Astrocyte (in vitro differentiated cells and primary cell): ENCODE results near the gene RAP1B.

ENCODE experiments used
- EZH2 ChIP-seq: IDR thresholded peaks from 2 replicates; pipeline ENCODE4 v1.6.1; 2012; ENCODE audit warnings: mild to moderate bottlenecking, low read length, inconsistent platforms; ENCODE audit not compliant: insufficient read depth
- TF ChIP-seq, protein P1 (sequence below): IDR thresholded peaks from 2 replicates; pipeline ENCODE4 v1.5.1; 2011; ENCODE audit warnings: low read depth, mild to moderate bottlenecking, inconsistent platforms, low read length, moderate library complexity; ENCODE audit not compliant: insufficient read depth

DNA sequence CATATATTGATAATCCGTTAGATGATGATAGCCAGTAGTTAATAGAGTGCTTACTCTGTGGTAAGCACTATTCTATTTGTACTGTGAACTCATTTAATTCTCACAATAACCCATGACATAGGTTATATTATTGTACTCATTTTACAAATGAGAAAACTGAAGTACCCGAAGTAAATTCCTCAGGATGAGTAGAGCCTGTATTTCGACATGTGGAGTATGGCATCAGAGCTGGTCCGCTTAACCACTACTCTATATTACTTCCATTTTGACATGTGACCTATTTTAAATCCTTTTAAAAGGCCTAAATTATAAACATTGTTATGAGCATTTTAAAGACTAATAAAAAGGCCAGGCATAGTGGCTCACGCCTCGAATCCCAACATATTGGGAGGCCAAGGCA is 8.0 kb upstream of the RAP1B start:
- TF ChIP-seq, protein P1, sequence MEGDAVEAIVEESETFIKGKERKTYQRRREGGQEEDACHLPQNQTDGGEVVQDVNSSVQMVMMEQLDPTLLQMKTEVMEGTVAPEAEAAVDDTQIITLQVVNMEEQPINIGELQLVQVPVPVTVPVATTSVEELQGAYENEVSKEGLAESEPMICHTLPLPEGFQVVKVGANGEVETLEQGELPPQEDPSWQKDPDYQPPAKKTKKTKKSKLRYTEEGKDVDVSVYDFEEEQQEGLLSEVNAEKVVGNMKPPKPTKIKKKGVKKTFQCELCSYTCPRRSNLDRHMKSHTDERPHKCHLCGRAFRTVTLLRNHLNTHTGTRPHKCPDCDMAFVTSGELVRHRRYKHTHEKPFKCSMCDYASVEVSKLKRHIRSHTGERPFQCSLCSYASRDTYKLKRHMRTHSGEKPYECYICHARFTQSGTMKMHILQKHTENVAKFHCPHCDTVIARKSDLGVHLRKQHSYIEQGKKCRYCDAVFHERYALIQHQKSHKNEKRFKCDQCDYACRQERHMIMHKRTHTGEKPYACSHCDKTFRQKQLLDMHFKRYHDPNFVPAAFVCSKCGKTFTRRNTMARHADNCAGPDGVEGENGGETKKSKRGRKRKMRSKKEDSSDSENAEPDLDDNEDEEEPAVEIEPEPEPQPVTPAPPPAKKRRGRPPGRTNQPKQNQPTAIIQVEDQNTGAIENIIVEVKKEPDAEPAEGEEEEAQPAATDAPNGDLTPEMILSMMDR = no peak
- no peak for TF ChIP-seq EZH2
